ENCODE results near the gene CHRNA3. TPM values are rescaled to one million over a fixed set of nuclear protein-coding genes. Genes with fewer than 3 reads are reported as not detected.

The CHRNA3 gene
- not detected for total RNA-seq

DNA sequence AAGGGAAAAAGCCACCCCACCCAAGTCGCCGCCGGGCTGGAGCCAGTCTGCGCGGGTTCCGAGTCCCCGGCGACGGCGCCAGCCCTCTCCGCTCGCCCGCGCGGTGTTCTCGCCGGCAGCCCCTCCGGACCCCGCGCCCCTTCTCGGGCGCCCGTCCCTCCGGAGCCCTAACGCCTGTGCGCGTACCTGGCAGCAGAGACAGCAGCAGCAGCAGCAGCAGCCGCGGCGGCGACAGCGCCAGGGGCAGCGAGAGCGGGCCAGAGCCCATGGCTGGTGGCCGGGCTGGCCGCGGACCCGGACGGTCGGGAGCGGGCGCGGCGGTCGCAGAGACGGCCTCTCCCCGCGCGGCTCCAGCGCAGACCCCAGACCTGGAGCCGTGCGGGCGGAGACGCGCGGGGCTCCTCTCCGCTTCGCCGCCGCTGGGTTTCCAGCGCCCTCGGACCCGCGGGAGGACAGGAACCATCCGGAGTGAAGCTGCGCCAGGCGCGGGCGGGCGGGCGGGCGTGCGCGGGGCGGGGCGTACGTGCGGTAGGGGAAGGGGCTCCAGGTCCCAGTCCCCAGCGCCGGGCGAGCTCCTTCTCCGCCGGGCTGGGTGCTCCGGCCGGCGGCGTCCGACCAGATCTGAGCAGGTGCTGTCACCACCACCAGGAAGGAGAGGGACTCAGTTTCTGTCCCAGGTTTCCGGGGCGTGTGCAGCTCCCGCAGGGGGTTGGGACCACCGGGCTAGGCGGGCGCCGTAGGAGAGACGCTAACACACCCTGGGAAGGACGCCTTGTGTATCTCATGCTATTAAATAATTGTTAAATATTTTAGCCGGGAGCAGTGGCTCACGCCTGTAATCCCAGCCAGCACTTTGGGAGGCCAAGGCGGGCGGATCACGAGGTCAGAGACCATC, at the start of gene CHRNA3:
Gene CHRNA3, minus strand, starts transcription at position 470 of the 895 bp plus-strand sequence. Its CDS starts 202 bp downstream, at position 268.
- no peak for DNase-seq (ENCODE audit: low spot score)

DNA sequence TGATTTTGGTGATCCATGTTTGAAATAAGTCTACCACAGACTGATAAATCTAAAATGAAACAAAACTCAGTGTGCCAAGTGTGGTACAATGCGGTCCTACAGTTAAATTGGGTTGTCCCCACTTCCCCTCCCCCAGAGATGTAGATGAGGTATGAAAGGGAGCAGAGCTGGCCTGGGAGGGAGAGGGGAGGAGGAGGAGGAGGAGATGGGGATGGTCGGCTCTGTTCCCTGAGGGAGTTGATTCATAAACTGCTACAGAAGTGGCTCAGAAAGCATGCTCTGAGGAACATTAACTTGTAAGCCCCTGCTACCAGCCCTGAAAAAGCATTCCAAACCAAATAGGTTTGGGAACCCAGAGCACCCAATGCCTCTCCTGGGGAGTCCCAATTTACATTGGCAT, 48.2 kb upstream of the CHRNA3 start:
- DNase-seq (ENCODE audit: low spot score), result no peak

DNA sequence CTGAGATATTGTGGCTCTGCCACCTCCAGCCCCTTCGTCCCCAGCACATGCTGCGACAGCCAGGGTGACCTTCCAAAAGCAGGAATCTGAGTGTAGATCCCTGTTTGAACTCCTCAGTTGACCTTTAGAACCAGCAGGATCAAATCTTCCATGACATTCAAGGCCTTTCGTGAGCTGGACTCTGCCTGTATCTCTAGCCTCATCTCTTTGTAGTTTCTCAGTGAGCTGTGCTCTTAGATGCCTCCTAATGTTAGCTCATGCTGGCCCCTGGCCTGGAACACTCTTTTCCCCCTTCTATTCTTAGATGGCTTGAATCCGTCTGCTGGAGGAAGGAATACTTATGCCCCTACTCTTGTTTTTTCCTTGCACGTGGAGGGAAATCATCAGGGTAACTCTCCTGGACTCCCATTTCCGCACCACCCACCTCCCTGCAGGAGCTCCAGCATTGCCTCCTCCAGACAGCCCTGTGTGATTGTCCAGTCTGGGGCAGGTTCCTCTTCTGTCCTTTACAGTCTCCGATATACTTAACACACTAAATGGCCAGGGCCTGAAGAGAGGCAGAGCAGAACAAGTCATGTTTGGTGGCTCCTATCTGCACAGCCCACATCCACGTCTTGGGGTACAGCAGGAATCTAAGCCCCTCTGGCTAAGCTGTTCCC, 46.9 kb upstream of the CHRNA3 start:
- DNase-seq (ENCODE audit: low spot score), result no peak

DNA sequence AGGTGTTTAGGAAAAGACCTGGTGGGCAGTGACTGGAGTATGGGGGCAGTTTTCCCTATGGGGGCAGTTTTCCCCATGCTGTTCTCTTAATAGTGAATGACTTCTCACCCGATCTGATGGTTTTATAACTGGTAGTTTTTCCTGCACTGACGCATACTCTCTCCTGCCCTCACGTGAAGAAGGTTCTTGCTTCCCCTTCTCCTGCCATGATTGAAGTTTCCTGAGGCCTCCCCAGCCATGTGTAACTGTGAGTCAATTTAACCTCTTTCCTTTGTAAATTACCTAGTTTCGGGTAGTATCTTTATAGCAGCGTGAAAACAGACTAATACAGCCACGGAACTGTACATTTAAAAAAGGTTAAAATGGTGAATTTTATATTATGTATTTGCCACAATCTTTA, 45.2 kb upstream of the CHRNA3 start:
- DNase-seq (ENCODE audit: low spot score), result no peak

DNA sequence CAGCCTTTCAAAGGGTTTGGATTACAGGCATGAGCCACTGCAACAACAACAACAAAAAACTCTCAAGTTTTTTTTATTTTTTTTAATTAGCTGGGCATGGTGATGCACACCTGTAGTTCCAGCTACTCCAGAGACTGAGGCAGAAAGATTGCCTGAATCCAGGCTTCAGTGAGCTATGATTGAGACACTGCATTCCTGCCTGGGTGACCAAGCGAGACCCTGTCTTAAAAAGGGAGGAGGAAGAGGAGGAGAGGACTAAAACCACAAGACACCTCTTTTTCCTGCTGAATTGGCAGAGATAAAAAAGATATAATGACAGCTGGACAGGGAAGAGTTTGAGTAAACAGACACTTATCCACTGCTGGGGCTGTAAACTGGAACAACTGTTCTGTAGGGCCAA, 42.9 kb upstream of the CHRNA3 start:
- DNase-seq (ENCODE audit: low spot score), result no peak

DNA sequence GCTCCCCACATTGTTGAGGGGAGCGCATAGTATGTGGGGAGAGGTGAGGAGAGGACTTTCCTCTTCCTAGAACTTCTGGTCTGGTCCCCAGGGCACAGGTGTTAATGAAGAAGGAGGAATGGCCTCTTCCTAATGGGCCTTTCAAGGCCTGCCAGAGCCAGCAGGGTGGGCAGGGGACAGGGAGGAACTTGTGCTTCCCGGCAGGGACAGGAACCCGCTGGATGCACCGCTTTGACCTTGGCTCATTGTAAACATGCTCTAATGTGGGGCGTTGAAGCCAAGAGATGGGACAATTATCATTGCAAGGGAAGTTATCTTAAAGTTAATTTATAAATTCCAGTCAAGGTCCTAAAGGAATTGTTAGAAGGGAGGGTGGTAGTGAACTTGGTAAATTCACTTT, 41.2 kb upstream of the CHRNA3 start:
- no peak for DNase-seq (ENCODE audit: low spot score)

DNA sequence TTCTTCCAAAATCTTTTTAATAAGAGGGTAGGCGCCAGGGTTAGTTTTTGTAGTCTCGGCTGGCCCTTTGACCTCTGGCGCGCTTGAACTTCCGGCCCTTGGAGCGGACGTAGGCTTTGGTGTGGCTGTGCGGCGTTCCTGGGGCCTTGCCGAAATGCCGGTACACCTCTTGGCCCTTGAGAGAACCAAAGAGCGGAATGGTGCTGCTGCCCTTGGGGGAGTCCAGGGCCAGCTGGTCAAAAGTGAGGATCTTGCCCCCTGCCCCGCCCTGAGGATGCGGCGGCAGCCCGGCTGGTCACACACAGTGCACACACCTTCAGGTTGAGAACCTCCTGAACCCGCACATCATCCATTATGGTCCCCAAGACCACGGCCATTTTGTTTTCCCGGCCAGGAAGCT, 40.2 kb upstream of the CHRNA3 start:
- no peak for DNase-seq (ENCODE audit: low spot score)

DNA sequence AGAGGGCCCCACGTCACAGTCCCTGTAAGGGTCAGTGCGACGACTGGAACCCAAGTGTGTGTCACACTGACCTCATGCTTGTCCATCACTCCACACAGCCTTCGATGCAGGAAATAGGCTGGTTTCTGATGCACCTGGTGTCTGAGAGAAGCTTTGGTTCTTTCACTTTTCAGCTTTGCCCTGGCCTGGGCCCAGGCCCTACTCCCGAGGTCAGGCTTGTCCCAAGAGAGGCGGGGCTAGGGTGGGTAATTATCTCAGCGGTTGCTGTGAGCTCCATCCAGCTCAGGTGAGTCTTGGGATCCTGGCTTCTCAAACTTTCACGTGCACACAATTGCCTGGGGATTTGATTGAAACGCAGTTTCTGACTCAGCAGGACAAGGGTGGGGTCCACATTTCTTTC, 39.8 kb upstream of the CHRNA3 start:
- DNase-seq (ENCODE audit: low spot score), result no peak

DNA sequence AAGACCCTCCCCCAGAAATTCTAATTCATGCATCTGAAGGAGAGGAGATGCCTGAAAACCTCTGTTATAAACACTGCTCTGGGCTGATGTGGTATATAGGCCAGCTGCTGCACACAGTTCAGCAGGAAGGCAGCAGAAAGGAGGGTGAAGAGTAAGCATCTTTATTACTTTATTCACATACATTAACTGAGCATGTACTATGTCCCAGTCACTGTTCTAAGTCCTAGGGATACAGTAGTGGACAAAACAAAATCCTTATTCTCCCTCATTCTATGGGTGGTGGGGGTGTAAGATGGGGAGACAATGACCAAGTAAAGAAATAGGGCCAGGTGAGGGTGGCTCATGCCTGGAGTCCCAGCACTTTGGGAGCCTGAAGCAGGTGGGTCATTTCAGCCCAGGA, 38.0 kb upstream of the CHRNA3 start:
- DNase-seq (ENCODE audit: low spot score), result no peak

DNA sequence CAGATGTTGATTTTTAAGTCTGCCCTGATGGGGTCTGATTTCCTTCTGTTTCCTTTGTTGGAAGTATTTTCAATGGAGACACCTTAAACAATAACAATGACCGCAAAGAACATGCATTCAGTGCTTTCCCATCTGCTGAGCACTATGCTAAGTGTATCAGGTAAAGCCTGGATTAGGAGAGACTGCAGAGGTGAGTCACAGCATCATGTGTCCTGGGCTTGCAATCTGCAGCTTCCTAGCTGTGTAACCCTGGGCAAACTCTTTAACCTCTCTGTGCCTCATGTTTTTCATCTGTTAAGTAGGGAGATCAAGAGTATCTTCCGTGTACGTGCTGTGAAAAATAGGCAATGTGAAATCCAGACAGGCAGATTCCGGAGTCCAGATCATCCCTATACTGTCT, 33.5 kb upstream of the CHRNA3 start:
- DNase-seq (ENCODE audit: low spot score), result no peak

DNA sequence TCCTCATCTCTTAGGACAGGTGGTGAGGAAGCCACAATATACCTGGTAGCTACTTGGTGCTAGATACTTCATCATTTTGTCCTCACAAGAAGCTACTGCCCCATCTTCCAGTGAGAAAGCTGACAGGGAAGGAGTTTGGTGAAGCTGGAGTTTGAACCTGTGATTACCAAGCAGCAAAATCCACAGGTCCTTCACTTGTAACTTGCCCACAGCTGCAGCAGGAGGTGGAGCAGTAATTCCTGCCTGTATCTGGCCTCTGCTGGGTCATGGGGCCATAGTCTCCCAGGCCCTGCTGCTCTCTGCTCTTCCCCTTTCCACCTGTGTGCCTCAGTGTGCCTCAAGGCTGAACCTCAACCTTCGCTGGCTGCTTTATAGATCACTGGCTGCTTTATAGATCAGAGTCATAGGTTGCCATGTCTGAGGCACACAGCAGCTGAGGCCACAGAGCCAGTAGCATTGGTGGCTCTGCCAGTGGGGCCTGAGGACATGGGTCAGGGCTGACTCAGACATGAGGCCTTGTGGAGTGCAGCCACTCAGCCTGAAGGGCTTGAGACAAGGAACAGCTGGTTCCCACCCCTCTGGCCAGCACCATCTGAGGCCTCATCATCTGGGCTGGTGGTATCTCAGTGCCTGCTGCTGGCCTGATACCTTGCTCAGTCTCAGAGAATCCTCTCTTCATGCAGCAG, 31.3 kb upstream of the CHRNA3 start:
- no peak for DNase-seq (ENCODE audit: low spot score)

DNA sequence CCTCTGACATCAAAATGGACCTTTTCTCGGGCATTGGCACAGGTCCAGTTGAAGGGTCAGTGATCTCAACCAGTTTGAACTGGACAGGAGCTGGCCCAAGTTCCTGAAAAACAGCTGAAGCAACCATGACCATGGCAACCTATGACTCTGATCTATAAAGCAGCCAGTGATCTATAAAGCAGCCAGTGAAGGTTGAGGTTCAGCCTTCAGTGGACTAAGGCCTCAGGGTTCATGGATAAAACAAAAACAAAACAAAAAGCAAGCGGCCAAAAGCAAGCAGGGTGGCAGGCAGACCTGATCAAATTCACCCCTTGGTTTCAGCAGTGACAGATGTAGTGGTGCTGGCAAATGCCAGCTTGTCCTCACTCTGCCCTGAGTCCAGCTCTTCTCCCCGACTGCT, 30.2 kb upstream of the CHRNA3 start:
- DNase-seq (ENCODE audit: low spot score), result no peak

DNA sequence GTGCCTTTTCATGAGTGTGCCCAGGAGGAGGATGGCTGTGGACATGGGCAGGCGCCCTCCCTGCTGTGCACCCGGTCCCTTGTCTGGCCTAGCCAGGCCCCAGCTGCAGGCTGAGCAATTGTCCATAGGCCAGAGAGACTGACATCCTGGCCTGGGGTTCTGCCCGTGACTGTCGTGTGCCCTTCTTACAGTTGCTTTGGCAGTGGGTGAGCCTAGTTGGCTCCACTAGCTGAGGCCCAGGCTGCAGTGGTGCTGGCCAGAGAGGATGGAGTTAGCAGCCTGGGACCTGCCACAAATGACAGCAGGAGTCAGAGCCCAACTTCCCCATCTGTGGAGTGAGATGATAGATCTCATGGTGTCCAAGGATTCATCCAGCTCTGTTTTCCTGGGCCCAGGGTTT, 29.2 kb upstream of the CHRNA3 start:
- DNase-seq (ENCODE audit: low spot score), result no peak

DNA sequence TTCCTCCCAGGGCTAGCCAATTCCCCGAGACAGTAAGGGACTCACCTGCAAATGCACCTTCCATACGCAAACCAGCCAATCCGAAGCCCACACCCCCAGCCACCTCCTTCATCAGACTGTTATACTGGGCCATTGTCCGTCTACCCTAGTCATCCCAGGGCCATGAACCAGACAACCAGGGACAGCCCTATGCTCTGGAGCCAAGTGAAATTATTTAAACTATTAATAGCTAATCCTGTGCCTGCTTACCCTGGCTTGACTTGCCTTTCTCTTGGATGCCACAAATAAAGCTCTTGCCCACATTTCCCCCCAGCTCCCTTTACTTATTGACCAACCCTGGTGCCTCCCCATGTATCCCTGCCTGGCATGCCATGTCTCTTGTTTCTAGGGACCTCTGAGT, 24.2 kb upstream of the CHRNA3 start:
- DNase-seq (ENCODE audit: low spot score), result no peak

DNA sequence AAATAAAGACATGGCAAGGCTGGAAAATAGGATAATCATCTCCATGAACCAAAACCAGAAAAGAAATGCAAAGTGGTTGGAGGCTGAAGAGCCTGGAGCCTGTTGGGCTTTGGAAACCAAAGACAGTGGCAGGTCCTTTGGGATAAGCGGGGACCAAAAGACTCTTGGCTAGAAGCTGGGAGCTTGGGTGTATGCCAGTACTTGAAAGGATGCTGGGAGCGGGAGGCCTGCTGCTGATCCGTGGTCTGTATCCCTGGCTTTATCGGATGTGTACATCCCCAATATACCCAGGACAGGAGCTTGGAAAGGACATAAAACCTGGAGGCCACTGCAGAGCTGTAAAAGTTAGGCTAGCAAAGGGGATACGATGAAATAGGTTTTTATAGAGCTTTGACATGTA, 21.5 kb upstream of the CHRNA3 start:
- DNase-seq (ENCODE audit: low spot score), result no peak

DNA sequence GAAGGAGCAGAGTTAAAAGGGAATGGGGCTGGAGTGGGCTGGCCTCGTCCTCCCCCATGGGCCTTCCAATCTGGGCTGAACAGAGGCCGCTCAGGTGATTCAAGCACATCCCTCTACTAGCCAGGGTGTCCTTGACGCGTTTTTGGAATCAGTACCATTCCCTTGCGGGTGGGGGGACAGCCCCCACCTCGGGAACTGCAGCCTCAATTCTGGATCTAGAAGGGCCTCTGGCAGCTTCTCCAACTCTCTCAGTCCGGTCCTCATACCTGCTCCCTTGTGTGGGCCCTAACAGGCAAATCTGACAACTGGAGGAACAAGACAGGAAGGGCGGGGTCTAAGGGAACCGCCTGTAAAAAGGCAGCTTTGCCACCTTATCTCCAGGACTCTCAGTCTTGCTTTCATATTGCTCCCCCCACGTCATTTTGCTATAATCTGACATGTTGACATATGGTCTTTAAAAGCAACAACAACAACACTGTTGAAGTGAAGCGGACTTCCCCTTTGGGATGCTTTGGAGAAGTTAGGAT, 21.0 kb upstream of the CHRNA3 start:
- no peak for DNase-seq (ENCODE audit: low spot score)

DNA sequence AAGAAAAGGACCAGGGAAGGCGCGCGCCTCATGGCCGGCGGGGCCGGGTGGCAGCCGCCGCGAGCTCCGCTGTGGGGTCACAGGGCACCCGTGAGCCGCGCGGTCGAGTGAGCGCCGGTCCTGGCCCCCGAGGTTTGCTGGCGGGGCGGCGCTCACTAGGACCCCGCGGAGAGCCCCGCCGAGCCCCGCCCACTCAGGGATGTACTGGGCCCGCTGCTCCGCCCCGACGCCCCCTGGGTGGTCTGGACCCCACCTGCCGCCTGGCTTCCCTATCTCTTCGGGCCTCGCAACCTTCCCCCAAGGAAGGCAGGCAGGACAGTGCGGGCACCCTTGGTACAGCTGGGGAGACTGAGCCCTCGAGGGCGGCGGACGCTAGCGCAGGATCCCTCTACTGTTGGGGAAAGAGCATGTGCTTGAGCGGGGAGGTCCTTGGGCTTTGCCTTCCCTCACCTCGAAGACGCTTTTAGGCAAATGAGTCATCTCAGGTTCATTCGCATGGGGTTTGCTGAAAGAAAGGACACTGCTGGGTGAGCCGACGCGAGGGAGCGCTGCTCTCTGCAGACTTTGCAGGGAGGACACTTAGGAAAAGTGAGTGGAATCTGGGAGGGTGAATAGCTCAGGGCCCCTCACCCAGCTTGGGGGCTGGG, 20.4 kb upstream of the CHRNA3 start, which contains the start of gene CHRNB4:
Gene CHRNB4, minus strand, starts transcription at position 109 of the 647 bp plus-strand sequence. Its CDS starts 77 bp downstream, at position 32.
- DNase-seq (ENCODE audit: low spot score), result no peak

DNA sequence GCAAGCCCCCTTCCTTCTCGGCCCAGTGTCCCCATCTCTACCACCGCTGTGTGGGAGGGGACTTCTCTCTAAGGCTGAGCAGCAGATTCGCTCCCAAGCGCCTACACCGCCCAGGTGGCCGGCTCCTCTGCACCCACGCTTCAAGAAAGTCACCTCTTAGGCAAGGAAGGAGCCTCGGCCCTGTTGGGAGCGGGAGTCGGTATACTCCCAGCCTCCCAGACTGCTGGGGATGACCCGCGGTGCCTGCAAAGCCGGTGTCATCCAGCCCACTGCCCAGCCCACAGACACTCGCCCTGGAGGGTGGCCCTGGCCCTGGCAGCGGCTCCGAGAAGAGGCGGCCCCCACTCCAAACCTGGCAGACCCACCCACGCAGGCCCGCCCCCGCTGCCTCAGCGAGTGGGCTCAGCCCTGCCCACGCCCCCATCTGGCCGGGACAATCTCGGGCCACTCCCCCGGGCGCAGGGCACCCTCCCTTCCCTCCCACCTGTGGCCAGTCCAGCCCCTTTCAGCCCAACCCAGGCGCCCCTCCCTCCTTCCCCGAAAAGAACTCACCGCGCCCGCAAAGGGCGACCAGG, 19.8 kb upstream of the CHRNA3 start:
- DNase-seq (ENCODE audit: low spot score), result no peak

DNA sequence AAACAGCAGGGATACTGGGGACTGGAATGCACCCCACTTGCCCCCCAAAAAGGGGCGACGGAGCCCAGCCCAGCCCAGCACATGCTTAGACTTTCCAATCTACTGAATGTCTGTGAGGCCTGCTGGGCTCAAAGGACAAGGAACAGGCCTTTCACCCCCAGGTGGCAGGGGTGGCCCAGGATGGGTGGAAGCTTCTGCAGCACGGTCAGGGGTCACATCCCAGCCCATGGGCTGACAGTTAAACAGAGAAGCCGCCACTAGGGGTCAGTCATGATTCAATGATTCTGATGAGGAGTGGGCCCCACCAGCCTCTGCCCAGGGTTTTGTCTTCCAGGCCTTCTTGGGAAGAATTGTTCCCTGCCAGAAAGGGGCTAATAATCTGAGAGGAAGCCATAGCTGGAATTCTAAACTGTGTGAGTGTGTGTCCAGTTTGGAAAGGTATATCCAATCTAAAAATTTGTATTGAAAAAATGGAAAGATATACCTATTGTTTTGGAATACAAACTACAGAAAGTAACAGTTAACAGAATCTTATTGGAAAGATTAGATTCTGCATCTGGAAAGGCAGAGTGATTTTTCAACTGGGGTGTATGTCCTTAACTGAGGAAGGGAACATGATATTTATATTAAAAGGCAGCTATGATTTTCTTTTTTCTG, 18.0 kb upstream of the CHRNA3 start:
- DNase-seq (ENCODE audit: low spot score), result no peak

DNA sequence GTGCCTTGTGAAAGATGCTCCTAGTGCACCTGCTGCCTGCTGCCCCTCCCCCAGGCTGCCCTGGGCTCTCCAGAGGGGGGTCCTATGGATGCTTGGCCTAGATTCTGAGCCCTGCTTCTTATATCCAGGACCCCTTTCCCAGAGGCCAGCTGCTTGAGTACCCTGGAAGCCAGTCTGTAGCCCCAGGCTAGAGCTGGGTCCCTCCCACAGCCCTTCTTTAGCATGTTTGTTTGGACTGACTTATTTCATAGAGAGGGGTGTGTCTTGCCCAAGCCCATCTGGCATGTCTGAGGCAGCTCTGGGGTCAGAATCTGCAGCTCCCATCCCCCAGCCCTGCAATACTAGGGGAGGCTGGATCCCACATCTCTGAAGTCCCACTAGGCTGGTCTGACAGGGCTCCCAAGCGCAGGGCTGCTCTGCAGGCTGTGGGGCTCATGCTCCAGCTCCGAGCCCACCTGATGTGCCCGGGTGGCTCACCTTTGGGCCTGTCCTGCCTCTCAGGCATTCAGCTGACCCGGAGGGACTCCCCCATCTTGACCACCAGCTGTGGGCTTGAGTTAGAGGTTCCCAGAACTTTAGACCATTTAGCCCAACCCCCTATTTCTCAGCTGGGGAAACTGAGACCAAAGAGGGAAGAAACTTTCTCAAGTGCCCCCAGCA, 17.1 kb upstream of the CHRNA3 start:
- no peak for DNase-seq (ENCODE audit: low spot score)
